ENCODE measurements around the gene SMAD5. TPM values are rescaled to one million over a fixed set of nuclear protein-coding genes. Genes with fewer than 3 reads are reported as not detected.

Gene SMAD5
- polyA plus RNA-seq, 3 donors, result 7.9 to 19.2 (median 17.3) TPM

DNA sequence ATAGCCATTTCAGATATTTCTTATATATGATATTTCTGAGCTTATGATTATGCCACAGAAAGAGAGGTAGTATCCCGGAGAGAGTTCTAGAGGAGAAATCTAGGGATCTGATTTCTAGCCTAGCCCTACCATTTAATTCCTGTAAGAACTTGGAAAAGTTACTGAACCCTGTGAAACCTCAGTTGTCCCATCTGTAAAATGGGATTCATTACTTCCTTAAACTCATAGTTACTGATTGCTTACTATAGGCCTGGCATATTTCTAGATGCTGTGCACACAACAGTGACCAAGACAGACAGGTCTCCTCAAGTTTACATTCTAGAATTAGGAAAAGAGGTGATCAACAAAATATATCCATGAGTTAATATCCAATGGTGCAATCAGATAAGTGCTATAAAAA, 30.8 kb upstream of the SMAD5 start:
- Histone ChIP-seq H2AFZ (ENCODE audit: insufficient read depth, low read depth, low read length, poor library complexity, severe bottlenecking) (no peak overlapping the region), H3K4me2 (replicated peaks; ENCODE audit: extremely low read depth, low read length, poor library complexity, severe bottlenecking) (no peak overlapping the region), H3K4me3 (replicated peaks in 1 of 3; ENCODE audit: low read depth in 2 of 3, low read length in 3 of 3) (no peak overlapping the region), H4K20me1 (ENCODE audit: insufficient read depth, low read length) (no peaks in the 10 kb centered on the region), H3K79me2 (ENCODE audit: insufficient read depth, low read length) (no peaks in the 10 kb centered on the region), H3K9me3 (replicated peaks in 1 of 2; ENCODE audit: control insufficient read depth in 1 of 2, insufficient read depth in 1 of 2, low read length in 2 of 2) (no peaks in the 10 kb centered on the region), H3K36me3 (replicated peaks in 1 of 2; ENCODE audit: control insufficient read depth in 1 of 2, insufficient read depth in 2 of 2, low read length in 2 of 2) (no peaks in the 10 kb centered on the region), H3K4me1 (ENCODE audit: control insufficient read depth in 1 of 2, insufficient read depth in 2 of 2, low read length in 2 of 2) (no peaks in the 10 kb centered on the region), H3K27me3 (ENCODE audit: control insufficient read depth in 2 of 2, insufficient read depth in 2 of 2, low read length in 2 of 2) (peaks cover 0 to 7% of the 10 kb centered on the region in 2 donors), H3K27ac (ENCODE audit: low read depth in 1 of 2, low read length in 2 of 2) (no peak overlapping the region), H3K9ac (ENCODE audit: insufficient read depth, low read length, poor library complexity, severe bottlenecking) (no peak overlapping the region)
- Mint-ChIP-seq H3K9me3 (no peaks in the 10 kb centered on the region), H3K27me3 (ENCODE audit: low read depth in 3 of 3) (peaks cover 10 to 22% (median 16%) of the 10 kb centered on the region in 3 donors), H3K4me3 (no peak overlapping the region), H3K4me1 (no peaks in the 10 kb centered on the region), H3K36me3 (no peaks in the 10 kb centered on the region), H3K27ac (no peak overlapping the region)
- DNase-seq, result no peak
- no CpG with 5 or more reads among the region's 1 CpG for WGBS (ENCODE audit: insufficient coverage)
- TF ChIP-seq, protein P1, sequence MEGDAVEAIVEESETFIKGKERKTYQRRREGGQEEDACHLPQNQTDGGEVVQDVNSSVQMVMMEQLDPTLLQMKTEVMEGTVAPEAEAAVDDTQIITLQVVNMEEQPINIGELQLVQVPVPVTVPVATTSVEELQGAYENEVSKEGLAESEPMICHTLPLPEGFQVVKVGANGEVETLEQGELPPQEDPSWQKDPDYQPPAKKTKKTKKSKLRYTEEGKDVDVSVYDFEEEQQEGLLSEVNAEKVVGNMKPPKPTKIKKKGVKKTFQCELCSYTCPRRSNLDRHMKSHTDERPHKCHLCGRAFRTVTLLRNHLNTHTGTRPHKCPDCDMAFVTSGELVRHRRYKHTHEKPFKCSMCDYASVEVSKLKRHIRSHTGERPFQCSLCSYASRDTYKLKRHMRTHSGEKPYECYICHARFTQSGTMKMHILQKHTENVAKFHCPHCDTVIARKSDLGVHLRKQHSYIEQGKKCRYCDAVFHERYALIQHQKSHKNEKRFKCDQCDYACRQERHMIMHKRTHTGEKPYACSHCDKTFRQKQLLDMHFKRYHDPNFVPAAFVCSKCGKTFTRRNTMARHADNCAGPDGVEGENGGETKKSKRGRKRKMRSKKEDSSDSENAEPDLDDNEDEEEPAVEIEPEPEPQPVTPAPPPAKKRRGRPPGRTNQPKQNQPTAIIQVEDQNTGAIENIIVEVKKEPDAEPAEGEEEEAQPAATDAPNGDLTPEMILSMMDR (IDR thresholded peaks at IDR 0.05), result no peak
- intact Hi-C loops (cut with micrococcal nuclease), result no loop called here

DNA sequence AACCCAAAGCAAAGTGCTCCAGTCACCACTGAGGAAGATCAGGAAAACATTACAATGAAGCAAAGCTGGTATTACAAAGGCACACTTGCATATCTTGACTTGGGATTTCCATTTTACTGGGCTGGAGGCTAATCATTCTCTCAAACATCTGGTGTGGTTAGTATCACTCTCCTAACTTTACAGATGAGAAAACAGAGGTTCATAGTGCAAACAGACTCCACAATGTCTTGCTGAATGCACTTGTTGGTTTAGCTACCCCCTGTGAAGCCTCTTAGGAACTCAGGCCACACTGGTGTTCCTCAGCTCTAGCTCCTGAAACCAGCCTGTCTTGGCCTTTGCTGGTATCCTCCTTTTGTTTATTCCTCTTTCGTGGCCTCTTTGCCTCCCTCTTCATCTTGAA, 29.5 kb upstream of the SMAD5 start:
- no peaks in the 10 kb centered on the region for H3K9me3 ChIP-seq (replicated peaks in 1 of 2; ENCODE audit: control insufficient read depth in 1 of 2, insufficient read depth in 1 of 2, low read length in 2 of 2)
- H3K27ac ChIP-seq (ENCODE audit: low read depth in 1 of 2, low read length in 2 of 2), result no peak overlapping the region
- no peaks in the 10 kb centered on the region for H3K79me2 ChIP-seq (ENCODE audit: insufficient read depth, low read length)
- Mint-ChIP-seq H3K4me1 (no peaks in the 10 kb centered on the region), H3K36me3 (no peaks in the 10 kb centered on the region), H3K9me3 (no peaks in the 10 kb centered on the region), H3K4me3 (no peak overlapping the region), H3K27me3 (ENCODE audit: low read depth in 3 of 3) (peaks cover 10 to 21% (median 20%) of the 10 kb centered on the region in 3 donors), H3K27ac (no peak overlapping the region)
- H3K9ac ChIP-seq (ENCODE audit: insufficient read depth, low read length, poor library complexity, severe bottlenecking), result no peak overlapping the region
- TF ChIP-seq, protein P1 (IDR thresholded peaks at IDR 0.05), result no peak
- intact Hi-C loops (cut with micrococcal nuclease), result no loop called here
- no CpG with 5 or more reads among the region's 1 CpG for WGBS (ENCODE audit: insufficient coverage)
- H3K4me3 ChIP-seq (replicated peaks in 1 of 3; ENCODE audit: low read depth in 2 of 3, low read length in 3 of 3), result no peak overlapping the region
- H3K27me3 ChIP-seq (ENCODE audit: control insufficient read depth in 2 of 2, insufficient read depth in 2 of 2, low read length in 2 of 2), result peaks cover 0 to 2% of the 10 kb centered on the region in 2 donors
- H4K20me1 ChIP-seq (ENCODE audit: insufficient read depth, low read length), result no peaks in the 10 kb centered on the region
- H3K36me3 ChIP-seq (replicated peaks in 1 of 2; ENCODE audit: control insufficient read depth in 1 of 2, insufficient read depth in 2 of 2, low read length in 2 of 2), result no peaks in the 10 kb centered on the region
- DNase-seq, result no peak
- H2AFZ ChIP-seq (ENCODE audit: insufficient read depth, low read depth, low read length, poor library complexity, severe bottlenecking), result no peak overlapping the region
- H3K4me1 ChIP-seq (ENCODE audit: control insufficient read depth in 1 of 2, insufficient read depth in 2 of 2, low read length in 2 of 2), result no peaks in the 10 kb centered on the region
- no peak overlapping the region for H3K4me2 ChIP-seq (replicated peaks; ENCODE audit: extremely low read depth, low read length, poor library complexity, severe bottlenecking)

Measured in CD14-positive monocyte (primary cell).